Measurements from ENCODE around the gene CCL17. TPM values are rescaled to one million over a fixed set of nuclear protein-coding genes. Genes with fewer than 3 reads are reported as not detected.

Gene CCL17
- total and polyA plus RNA-seq, 4 donors, result 3.1 to 39.3 (median 3.5) TPM; not detected in 1

DNA sequence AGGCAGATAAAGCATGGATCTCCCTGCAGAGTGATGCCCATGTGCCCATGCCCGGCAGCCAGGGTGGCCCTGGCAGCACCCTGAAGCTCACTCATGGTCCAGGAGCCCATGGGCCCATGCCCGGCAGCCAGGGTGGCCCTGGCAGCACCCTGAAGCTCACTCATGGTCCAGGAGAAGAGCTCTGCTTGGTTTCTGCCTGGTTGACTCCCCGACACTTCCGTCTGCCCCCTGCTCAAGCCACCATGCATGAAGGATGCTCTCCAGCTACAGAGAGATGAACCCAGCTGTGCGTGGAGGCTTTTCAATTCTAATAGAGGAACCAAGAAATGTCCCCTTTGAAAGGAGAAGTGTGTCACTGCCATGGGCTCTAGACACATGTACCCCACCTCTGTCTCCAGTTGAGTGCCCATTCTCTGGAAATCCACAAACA lies 8.7 kb downstream of the CCL17 start:
- H3K4me3 ChIP-seq, result no peak overlapping the region
- no peaks in the 10 kb centered on the region for H3K36me3 ChIP-seq (ENCODE audit: control insufficient read depth in 4 of 4, insufficient read depth in 4 of 4, low read length in 4 of 4)
- DNase-seq, result no peak
- peaks cover 0 to 23% (median 5%) of the 10 kb centered on the region in 5 donors for H3K4me1 ChIP-seq (ENCODE audit: control insufficient read depth in 5 of 5, insufficient read depth in 5 of 5, low read length in 5 of 5)
- no peak overlapping the region for H3K9ac ChIP-seq (ENCODE audit: insufficient read depth in 1 of 2, low read length in 2 of 2)
- TF ChIP-seq, protein P1, sequence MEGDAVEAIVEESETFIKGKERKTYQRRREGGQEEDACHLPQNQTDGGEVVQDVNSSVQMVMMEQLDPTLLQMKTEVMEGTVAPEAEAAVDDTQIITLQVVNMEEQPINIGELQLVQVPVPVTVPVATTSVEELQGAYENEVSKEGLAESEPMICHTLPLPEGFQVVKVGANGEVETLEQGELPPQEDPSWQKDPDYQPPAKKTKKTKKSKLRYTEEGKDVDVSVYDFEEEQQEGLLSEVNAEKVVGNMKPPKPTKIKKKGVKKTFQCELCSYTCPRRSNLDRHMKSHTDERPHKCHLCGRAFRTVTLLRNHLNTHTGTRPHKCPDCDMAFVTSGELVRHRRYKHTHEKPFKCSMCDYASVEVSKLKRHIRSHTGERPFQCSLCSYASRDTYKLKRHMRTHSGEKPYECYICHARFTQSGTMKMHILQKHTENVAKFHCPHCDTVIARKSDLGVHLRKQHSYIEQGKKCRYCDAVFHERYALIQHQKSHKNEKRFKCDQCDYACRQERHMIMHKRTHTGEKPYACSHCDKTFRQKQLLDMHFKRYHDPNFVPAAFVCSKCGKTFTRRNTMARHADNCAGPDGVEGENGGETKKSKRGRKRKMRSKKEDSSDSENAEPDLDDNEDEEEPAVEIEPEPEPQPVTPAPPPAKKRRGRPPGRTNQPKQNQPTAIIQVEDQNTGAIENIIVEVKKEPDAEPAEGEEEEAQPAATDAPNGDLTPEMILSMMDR (IDR thresholded peaks at IDR 0.05; ENCODE audit: control extremely low read depth, extremely low read depth), result no peak
- ATAC-seq (ENCODE audit: insufficient read depth, low FRiP score), result no peak
- H3K27ac ChIP-seq (ENCODE audit: low read depth in 1 of 2, low read length in 1 of 2), result no peak overlapping the region
- no peaks in the 10 kb centered on the region for H3K27me3 ChIP-seq (ENCODE audit: control insufficient read depth in 3 of 3, insufficient read depth in 3 of 3, low read length in 2 of 3)
- no peaks in the 10 kb centered on the region for H3K9me3 ChIP-seq (ENCODE audit: control insufficient read depth in 4 of 4, insufficient read depth in 3 of 4, low read length in 3 of 4)
- whole genome bisulfite sequencing, 2 donors, result 89 to 91% methylated on average over 5 of the region's 5 CpGs

DNA sequence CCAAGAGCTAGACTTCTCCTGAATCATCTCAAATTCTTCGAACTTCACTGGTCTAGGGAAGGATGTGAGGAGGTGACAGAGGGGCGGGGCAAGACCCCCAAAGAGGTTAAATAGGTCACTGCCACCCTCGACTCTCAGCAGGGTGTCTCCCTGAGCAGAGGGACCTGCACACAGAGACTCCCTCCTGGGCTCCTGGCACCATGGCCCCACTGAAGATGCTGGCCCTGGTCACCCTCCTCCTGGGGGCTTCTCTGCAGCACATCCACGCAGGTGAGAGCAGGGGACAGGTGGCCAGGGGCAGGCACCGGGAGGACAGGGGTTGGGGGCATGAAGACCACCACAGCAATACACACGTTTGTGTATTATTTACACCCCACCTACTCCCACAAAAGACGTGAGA lies 9.2 kb downstream of the CCL17 start:
- H3K27ac ChIP-seq (ENCODE audit: low read depth in 1 of 2, low read length in 1 of 2), result no peak overlapping the region
- TF ChIP-seq, protein P1 (IDR thresholded peaks at IDR 0.05; ENCODE audit: control extremely low read depth, extremely low read depth), result no peak
- no peak overlapping the region for H3K4me3 ChIP-seq
- H3K27me3 ChIP-seq (ENCODE audit: control insufficient read depth in 3 of 3, insufficient read depth in 3 of 3, low read length in 2 of 3), result no peaks in the 10 kb centered on the region
- WGBS, 2 donors, result 68 to 83% methylated on average over 7 of the region's 7 CpGs
- no peak for ATAC-seq (ENCODE audit: insufficient read depth, low FRiP score)
- peaks cover 0 to 25% (median 8%) of the 10 kb centered on the region in 5 donors for H3K4me1 ChIP-seq (ENCODE audit: control insufficient read depth in 5 of 5, insufficient read depth in 5 of 5, low read length in 5 of 5)
- no peaks in the 10 kb centered on the region for H3K9me3 ChIP-seq (ENCODE audit: control insufficient read depth in 4 of 4, insufficient read depth in 3 of 4, low read length in 3 of 4)
- no peak for DNase-seq
- H3K9ac ChIP-seq (ENCODE audit: insufficient read depth in 1 of 2, low read length in 2 of 2), result no peak overlapping the region
- no peaks in the 10 kb centered on the region for H3K36me3 ChIP-seq (ENCODE audit: control insufficient read depth in 4 of 4, insufficient read depth in 4 of 4, low read length in 4 of 4)

DNA sequence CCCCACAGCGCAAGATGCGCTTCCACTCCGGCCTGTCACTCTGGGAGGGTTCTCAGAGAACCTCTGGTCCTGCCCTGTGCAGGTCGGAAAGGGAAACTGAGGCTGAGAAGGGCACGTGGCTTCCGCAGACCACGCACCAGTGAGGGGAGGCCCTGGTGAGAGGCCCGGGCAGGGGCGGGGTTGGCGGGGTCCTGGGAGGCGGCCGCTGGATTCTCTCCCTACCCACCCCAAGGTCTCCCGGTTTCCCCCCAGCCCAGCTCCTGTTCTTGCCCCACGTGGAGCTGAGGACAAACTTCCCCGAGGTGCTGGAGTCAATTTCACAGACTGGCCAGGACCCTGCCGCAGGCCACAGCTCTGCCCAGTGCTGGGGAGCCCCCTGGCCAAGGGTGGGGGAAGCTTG lies 11.5 kb downstream of the CCL17 start:
- Histone ChIP-seq H3K36me3 (ENCODE audit: control insufficient read depth in 4 of 4, insufficient read depth in 4 of 4, low read length in 4 of 4) (no peaks in the 10 kb centered on the region), H3K9ac (ENCODE audit: insufficient read depth in 1 of 2, low read length in 2 of 2) (no peak overlapping the region), H3K27me3 (ENCODE audit: control insufficient read depth in 3 of 3, insufficient read depth in 3 of 3, low read length in 2 of 3) (no peaks in the 10 kb centered on the region), H3K9me3 (ENCODE audit: control insufficient read depth in 4 of 4, insufficient read depth in 3 of 4, low read length in 3 of 4) (no peaks in the 10 kb centered on the region), H3K4me3 (no peak overlapping the region), H3K4me1 (ENCODE audit: control insufficient read depth in 5 of 5, insufficient read depth in 5 of 5, low read length in 5 of 5) (peaks cover 0 to 19% (median 14%) of the 10 kb centered on the region in 5 donors), H3K27ac (ENCODE audit: low read depth in 1 of 2, low read length in 1 of 2) (peak overlapping the region in 1 of 2 donors; percentile 9)
- DNase-seq (no peak), ATAC-seq (ENCODE audit: insufficient read depth, low FRiP score) (no peak)
- TF ChIP-seq, protein P1 (IDR thresholded peaks at IDR 0.05; ENCODE audit: control extremely low read depth, extremely low read depth), result no peak
- 85 to 86% methylated on average over 15 to 16 of the region's 16 CpGs for WGBS, 2 donors

DNA sequence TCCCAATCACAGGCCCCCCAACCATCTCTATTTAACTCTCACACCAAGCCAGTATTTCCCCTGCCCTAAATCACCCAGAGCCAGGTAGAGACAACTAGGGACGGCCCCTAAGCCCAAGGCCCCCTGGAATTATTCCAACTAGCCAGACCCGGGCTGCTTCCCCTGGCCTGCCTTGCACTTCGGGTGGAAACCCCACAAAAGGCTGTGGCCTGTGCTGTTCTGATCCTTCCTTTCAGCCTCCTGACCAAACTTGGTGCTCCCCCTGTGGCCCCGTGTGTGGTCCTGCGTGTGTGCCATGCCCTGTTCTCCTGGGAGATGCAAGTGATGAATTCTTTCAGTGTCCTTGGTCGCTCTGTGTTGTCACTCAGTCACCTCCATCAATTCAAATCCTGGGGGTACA lies 14.9 kb downstream of the CCL17 start:
- ATAC-seq (ENCODE audit: insufficient read depth, low FRiP score) (no peak), DNase-seq (no peak)
- Histone ChIP-seq H3K9me3 (ENCODE audit: control insufficient read depth in 4 of 4, insufficient read depth in 3 of 4, low read length in 3 of 4) (no peaks in the 10 kb centered on the region), H3K36me3 (ENCODE audit: control insufficient read depth in 4 of 4, insufficient read depth in 4 of 4, low read length in 4 of 4) (no peaks in the 10 kb centered on the region), H3K9ac (ENCODE audit: insufficient read depth in 1 of 2, low read length in 2 of 2) (no peak overlapping the region), H3K4me3 (no peak overlapping the region), H3K4me1 (ENCODE audit: control insufficient read depth in 5 of 5, insufficient read depth in 5 of 5, low read length in 5 of 5) (peaks cover 0 to 24% (median 14%) of the 10 kb centered on the region in 5 donors), H3K27me3 (ENCODE audit: control insufficient read depth in 3 of 3, insufficient read depth in 3 of 3, low read length in 2 of 3) (no peaks in the 10 kb centered on the region), H3K27ac (ENCODE audit: low read depth in 1 of 2, low read length in 1 of 2) (no peak overlapping the region)
- TF ChIP-seq, protein P1 (IDR thresholded peaks at IDR 0.05; ENCODE audit: control extremely low read depth, extremely low read depth), result no peak
- 78 to 83% methylated on average over 6 of the region's 6 CpGs for WGBS, 2 donors

Data from lung (tissue), 12 donors.